B cell (primary cell): ENCODE measurements around the gene SLC16A2. TPM values are rescaled to one million over a fixed set of nuclear protein-coding genes. Genes with fewer than 3 reads are reported as not detected.

ENCODE experiments used
- ATAC-seq: fragments of 200-7000 bp; cut with Tn5 transposase; one replicate; pipeline ENCODE4 v1.10.0; 2021; ENCODE audit warnings: low read depth, mild to moderate bottlenecking, moderate number of reproducible peaks, moderate library complexity
- CTCF ChIA-PET: fragments of 350-600 bp; sonication (Branson Sonifier 250); formaldehyde crosslinking; loops from one replicate; lab custom pipeline; 2021; ENCODE audit warnings: antibody characterized with exemption, inconsistent platforms; lab: Charles Lee
- POLR2A ChIA-PET: fragments of 350-600 bp; sonication (Branson Sonifier 250); formaldehyde crosslinking; loops from one replicate; lab custom pipeline; 2021; ENCODE audit warnings: antibody characterized with exemption; lab: Charles Lee
- DNase-seq: peaks from one replicate; pipeline ENCODE4 v3.0.0; 2013
- H2AFZ ChIP-seq: 2 replicates; pipeline ENCODE4 v1.6.1; 2012; ENCODE audit warnings: mild to moderate bottlenecking, low read depth, low read length; ENCODE audit not compliant: insufficient read depth, poor library complexity, severe bottlenecking
- H3K27ac ChIP-seq, 2 donors: 1 replicate in 1 of 2; 2 replicates in 1 of 2; pipeline ENCODE4 v1.5.1; 2012 to 2013; ENCODE audit warnings: low read length in 2 of 2, mild to moderate bottlenecking in 2 of 2, moderate library complexity in 1 of 2
- H3K27me3 ChIP-seq, 4 experiments: fragments of 200-600 bp in 1 of 4; sonication (generic) in 1 of 4; replicated peaks in 1 of 4; 1 replicate in 2 of 4; 2 replicates in 2 of 4; pipeline versions ENCODE4 v1.6.1 to v1.7.0; 2013 to 2016; ENCODE audit warnings: low read length in 3 of 4, mild to moderate bottlenecking in 2 of 4, mixed read lengths in 1 of 4, moderate library complexity in 1 of 4; ENCODE audit not compliant: insufficient read depth in 4 of 4, control insufficient read depth in 3 of 4; ENCODE audit errors: control extremely low read depth in 1 of 4
- H3K36me3 ChIP-seq, 2 experiments: replicated peaks in 1 of 2; 1 replicate in 1 of 2; 2 replicates in 1 of 2; pipeline versions ENCODE4 v1.6.1 to v1.7.1; 2013; ENCODE audit warnings: low read length in 1 of 2; ENCODE audit not compliant: insufficient read depth in 2 of 2, control insufficient read depth in 1 of 2; ENCODE audit errors: control extremely low read depth in 1 of 2, extremely low read depth in 1 of 2
- H3K4me1 ChIP-seq, 2 donors: fragments of 200-600 bp in 1 of 2; sonication (generic) in 1 of 2; 1 replicate in 1 of 2; 2 replicates in 1 of 2; pipeline versions ENCODE4 v1.5.1 to v1.6.1; 2013 to 2017; ENCODE audit warnings: low read length in 2 of 2; ENCODE audit not compliant: control insufficient read depth in 2 of 2, insufficient read depth in 2 of 2
- H3K4me2 ChIP-seq: replicated peaks from 2 replicates; pipeline ENCODE3; 2012; ENCODE audit warnings: mild to moderate bottlenecking, low read depth, low read length; ENCODE audit not compliant: poor library complexity, severe bottlenecking
- H3K4me3 ChIP-seq, 5 experiments: fragments of 200-600 bp in 1 of 5; sonication (generic) in 1 of 5; 1 replicate in 3 of 5; 2 replicates in 2 of 5; pipeline versions ENCODE4 v1.5.1 to v1.7.0; 2011 to 2016; ENCODE audit warnings: low read length in 4 of 5, mild to moderate bottlenecking in 4 of 5, low read depth in 2 of 5, control low read depth in 1 of 5, moderate library complexity in 1 of 5; ENCODE audit not compliant: insufficient read depth in 1 of 5; ENCODE audit errors: control extremely low read depth in 1 of 5, extremely low read depth in 1 of 5
- H3K79me2 ChIP-seq: fragments of 200-600 bp; sonication (generic); one replicate; pipeline ENCODE4 v1.6.0; 2016; ENCODE audit warnings: low read length; ENCODE audit not compliant: control insufficient read depth, insufficient read depth
- H3K9ac ChIP-seq: fragments of 200-600 bp; sonication (generic); 2 replicates; pipeline ENCODE4 v1.6.1; 2017; ENCODE audit warnings: mild to moderate bottlenecking, low read length, moderate library complexity
- H3K9me3 ChIP-seq, 3 donors: one replicate each; pipeline versions ENCODE4 v1.6.1 to v1.7.1; 2013; ENCODE audit warnings: low read length in 2 of 3; ENCODE audit not compliant: control insufficient read depth in 2 of 3, insufficient read depth in 1 of 3; ENCODE audit errors: control extremely low read depth in 1 of 3
- H4K20me1 ChIP-seq: 2 replicates; pipeline ENCODE4 v1.6.0; 2012; ENCODE audit warnings: mild to moderate bottlenecking, low read length; ENCODE audit not compliant: insufficient read depth, control insufficient read depth, poor library complexity, severe bottlenecking
- H3K27ac Mint-ChIP-seq: one replicate; pipeline ENCODE4 v1.8.0; 2021; ENCODE audit warnings: mixed read lengths
- H3K27me3 Mint-ChIP-seq: one replicate; pipeline ENCODE4 v1.8.0; 2021; ENCODE audit warnings: mixed read lengths
- H3K4me1 Mint-ChIP-seq: one replicate; pipeline ENCODE4 v1.8.0; 2021; ENCODE audit warnings: mixed read lengths
- H3K4me3 Mint-ChIP-seq: one replicate; pipeline ENCODE4 v1.8.0; 2021; ENCODE audit warnings: mixed read lengths
- H3K9me3 Mint-ChIP-seq: one replicate; pipeline ENCODE4 v1.8.0; 2022; ENCODE audit warnings: mixed read lengths; ENCODE audit not compliant: insufficient read depth
- EZH2 ChIP-seq: IDR thresholded peaks from 2 replicates; pipeline ENCODE4 v1.6.1; 2012; ENCODE audit warnings: borderline replicate concordance, low read depth, mild to moderate bottlenecking, moderate library complexity, low read length; ENCODE audit not compliant: insufficient read depth, poor library complexity, severe bottlenecking
- WGBS: methylation state at CpG from one replicate; pipeline ENCODE4 v1.1.5; 2013; ENCODE audit warnings: missing lambda C conversion rate; ENCODE audit not compliant: insufficient coverage; 5-methylcytosine and 5-hydroxymethylcytosine counted together
- intact Hi-C: fragments of 100-400 bp; cut with micrococcal nuclease; formaldehyde crosslinking; loops from one replicate; pipeline ENCODE4 v1.10.0; 2022
- polyA plus RNA-seq: library from polyadenylated mRNA; depleted of rRNA; stranded (reverse); fragments of >200 nt; gene quantifications from 2 replicates; pipeline ENCODE4 v1.2.3, GENCODE V29; 2012
- total RNA-seq, 2 donors: library from RNA; stranded (reverse); fragments of 120-200 nt in 1 of 2; gene quantifications; 1 replicate in 1 of 2; 2 replicates in 1 of 2; pipeline versions ENCODE4 v1.2.3 to v1.2.4, GENCODE V29; 2013 to 2022
- TF ChIP-seq, protein P1 (sequence below): fragments of 200-600 bp; IDR thresholded peaks from one replicate; pipeline ENCODE4 v1.8.0; 2022; ENCODE audit warnings: antibody characterized with exemption, mild to moderate bottlenecking

The SLC16A2 gene
- total and polyA plus RNA-seq, 2 donors (not counting 1 experiment from before 2014, with no cell fraction given) = not detected

DNA sequence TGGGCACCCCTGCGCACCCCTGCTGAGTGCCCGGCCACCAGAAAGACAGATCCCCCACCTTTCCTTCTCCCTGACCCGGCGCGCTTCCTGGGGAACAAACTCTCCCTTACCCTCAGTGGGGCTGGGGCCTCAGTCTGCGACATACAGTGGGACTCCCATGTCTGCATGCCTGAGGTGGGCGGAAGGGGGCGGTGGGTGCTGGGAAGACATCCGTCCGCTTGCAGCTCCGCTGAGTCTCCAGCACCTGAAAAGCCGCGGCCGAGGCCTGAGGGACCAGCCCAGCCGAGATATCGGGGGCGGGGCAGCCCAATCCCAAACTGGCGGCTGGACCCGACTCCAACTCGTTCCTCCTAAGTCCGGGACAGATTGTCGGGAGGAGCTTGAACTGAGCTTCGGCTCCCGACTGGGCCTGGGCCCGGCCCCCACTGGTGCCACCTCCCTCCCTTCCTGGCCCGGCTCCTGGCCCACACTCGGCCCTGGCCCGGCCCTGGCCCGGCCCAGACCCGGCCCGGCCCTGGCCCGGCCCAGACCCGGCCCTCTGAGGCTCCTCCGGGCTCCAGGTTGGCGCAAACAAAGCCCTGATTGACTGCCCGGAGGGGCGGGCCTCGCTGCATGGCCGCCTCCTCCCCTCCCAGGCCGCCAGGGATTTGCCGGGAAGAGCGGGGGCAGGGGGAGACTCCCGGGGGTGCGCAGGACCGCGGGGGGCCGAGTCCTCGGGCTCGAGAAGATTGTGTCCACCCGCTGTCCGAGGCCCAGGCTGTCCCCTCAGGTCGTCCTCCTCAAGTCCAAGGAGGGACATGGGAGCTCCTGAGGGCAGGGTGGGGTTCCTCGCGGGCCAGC lies 877 bp upstream of the SLC16A2 start:
- peak overlapping the region; percentile 82 for H3K4me2 ChIP-seq
- H3K4me1 ChIP-seq = peaks cover 14 to 24% of the 10 kb centered on the region in 2 donors
- peaks cover 0 to 38% (median 4%) of the 10 kb centered on the region in 4 experiments for H3K27me3 ChIP-seq
- H3K9me3 ChIP-seq = no peaks in the 10 kb centered on the region
- H3K27ac ChIP-seq = no peak overlapping the region
- peaks cover 21% of the 10 kb centered on the region for H3K4me1 Mint-ChIP-seq
- no peak for TF ChIP-seq EZH2
- TF ChIP-seq, protein P1, sequence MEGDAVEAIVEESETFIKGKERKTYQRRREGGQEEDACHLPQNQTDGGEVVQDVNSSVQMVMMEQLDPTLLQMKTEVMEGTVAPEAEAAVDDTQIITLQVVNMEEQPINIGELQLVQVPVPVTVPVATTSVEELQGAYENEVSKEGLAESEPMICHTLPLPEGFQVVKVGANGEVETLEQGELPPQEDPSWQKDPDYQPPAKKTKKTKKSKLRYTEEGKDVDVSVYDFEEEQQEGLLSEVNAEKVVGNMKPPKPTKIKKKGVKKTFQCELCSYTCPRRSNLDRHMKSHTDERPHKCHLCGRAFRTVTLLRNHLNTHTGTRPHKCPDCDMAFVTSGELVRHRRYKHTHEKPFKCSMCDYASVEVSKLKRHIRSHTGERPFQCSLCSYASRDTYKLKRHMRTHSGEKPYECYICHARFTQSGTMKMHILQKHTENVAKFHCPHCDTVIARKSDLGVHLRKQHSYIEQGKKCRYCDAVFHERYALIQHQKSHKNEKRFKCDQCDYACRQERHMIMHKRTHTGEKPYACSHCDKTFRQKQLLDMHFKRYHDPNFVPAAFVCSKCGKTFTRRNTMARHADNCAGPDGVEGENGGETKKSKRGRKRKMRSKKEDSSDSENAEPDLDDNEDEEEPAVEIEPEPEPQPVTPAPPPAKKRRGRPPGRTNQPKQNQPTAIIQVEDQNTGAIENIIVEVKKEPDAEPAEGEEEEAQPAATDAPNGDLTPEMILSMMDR = no peak
- ATAC-seq (peak; percentile 31), DNase-seq (peak; percentile 31)
- 0% methylated on average over 30 of the region's 54 CpGs for WGBS
- H3K36me3 ChIP-seq = no peaks in the 10 kb centered on the region
- no peak overlapping the region for H3K27ac Mint-ChIP-seq
- ChIA-PET CTCF (no interaction called here), POLR2A (no interaction called here)
- H4K20me1 ChIP-seq = no peaks in the 10 kb centered on the region
- peak overlapping the region; percentile 83 for H3K4me3 Mint-ChIP-seq
- H3K9ac ChIP-seq = peak overlapping the region; percentile 63
- intact Hi-C loops = no loop called here
- no peaks in the 10 kb centered on the region for H3K9me3 Mint-ChIP-seq
- peak overlapping the region in 4 of 5 experiments; percentile 28 to 65 (median 48) for H3K4me3 ChIP-seq
- H3K79me2 ChIP-seq = no peaks in the 10 kb centered on the region
- peak overlapping the region; percentile 62 for H2AFZ ChIP-seq
- H3K27me3 Mint-ChIP-seq = peaks cover 31% of the 10 kb centered on the region

DNA sequence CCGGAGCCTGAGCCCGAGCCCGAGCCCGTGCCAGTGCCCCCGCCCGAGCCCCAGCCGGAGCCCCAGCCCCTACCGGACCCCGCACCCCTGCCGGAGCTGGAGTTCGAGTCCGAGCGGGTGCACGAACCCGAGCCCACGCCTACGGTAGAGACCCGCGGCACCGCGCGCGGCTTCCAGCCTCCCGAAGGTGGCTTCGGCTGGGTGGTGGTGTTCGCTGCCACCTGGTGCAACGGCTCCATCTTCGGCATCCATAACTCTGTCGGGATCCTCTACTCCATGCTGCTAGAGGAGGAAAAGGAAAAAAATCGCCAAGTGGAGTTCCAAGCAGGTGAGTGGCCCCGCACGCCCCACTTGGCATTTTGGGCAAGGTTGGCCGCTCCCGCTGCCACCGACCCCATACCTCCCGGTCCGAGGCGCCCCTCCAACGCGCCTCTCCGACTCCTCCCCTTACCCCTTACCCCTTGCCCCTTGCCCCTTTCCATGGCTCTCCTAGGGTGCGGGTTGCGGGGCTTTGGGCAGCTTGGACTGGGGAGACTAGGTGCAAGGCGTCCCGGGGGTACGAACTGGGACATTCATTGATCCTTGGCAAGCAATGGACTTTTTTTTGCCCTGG lies 553 bp downstream of the SLC16A2 start:
- no peak overlapping the region for H3K27ac Mint-ChIP-seq
- peak; percentile 20 for DNase-seq

More for the DNA sequence above, 553 bp downstream of the SLC16A2 start:
- Histone ChIP-seq H3K4me2 (peak overlapping the region; percentile 82), H3K36me3 (no peaks in the 10 kb centered on the region), H3K9me3 (no peaks in the 10 kb centered on the region), H2AFZ (peak overlapping the region; percentile 62), H4K20me1 (no peaks in the 10 kb centered on the region), H3K27ac (no peak overlapping the region), H3K79me2 (no peaks in the 10 kb centered on the region), H3K9ac (peak overlapping the region; percentile 63), H3K4me1 (peaks cover 14 to 24% of the 10 kb centered on the region in 2 donors), H3K4me3 (peak overlapping the region in 4 of 5 experiments; percentile 28 to 65 (median 48)), H3K27me3 (peaks cover 0 to 38% (median 4%) of the 10 kb centered on the region in 4 experiments)
- TF ChIP-seq EZH2 = no peak
- TF ChIP-seq, protein P1 = no peak
- Mint-ChIP-seq H3K4me1 (peaks cover 21% of the 10 kb centered on the region), H3K9me3 (no peaks in the 10 kb centered on the region), H3K4me3 (peak overlapping the region; percentile 78), H3K27me3 (peaks cover 28% of the 10 kb centered on the region)
- intact Hi-C loops = no loop called here
- ChIA-PET CTCF (no interaction called here), POLR2A (no interaction called here)
- no peak for ATAC-seq
- WGBS = 2% methylated on average over 33 of the region's 46 CpGs
